Non-pigmented ciliary epithelial cell (primary cell): ENCODE measurements around the gene CLEC12A.
"Not testable (repeated sequence)": the region's sequence is repeated elsewhere in the genome, so short reads cannot be mapped to it uniquely, and the experiment has no call there.

Experiments
- DNase-seq: peaks from one replicate; pipeline ENCODE4 v3.0.0-alpha.2; 2010; ENCODE audit warnings: low read depth

Gene CLEC12A

GRCh38 chr12:9971181-9971580, at the start of gene CLEC12A:
TSS of gene CLEC12A (plus strand) at chr12:9971409. CDS start at chr12:9971597, 188 bp downstream.
- no peak for DNase-seq

GRCh38 chr12:9922429-9922828, 48.8 kb upstream of the CLEC12A start:
- no peak for DNase-seq

- peak; percentile 14 for DNase-seq
Observed at GRCh38 chr12:9925705-9926393, 45.4 kb upstream of the CLEC12A start.

GRCh38 chr12:9926876-9927275, 44.3 kb upstream of the CLEC12A start:
- no peak for DNase-seq

GRCh38 chr12:9928607-9929006, 42.6 kb upstream of the CLEC12A start:
- no peak for DNase-seq

GRCh38 chr12:9931245-9931644, 40.0 kb upstream of the CLEC12A start:
- no peak for DNase-seq

GRCh38 chr12:9932270-9932669, 38.9 kb upstream of the CLEC12A start, which contains the start of gene CLEC2A:
TSS of gene CLEC2A (minus strand) at chr12:9932370. CDS start at chr12:9932329, 41 bp downstream.
- no peak for DNase-seq

GRCh38 chr12:9933958-9934357, 37.3 kb upstream of the CLEC12A start:
- DNase-seq: no peak

- DNase-seq: no peak
Observed at GRCh38 chr12:9935026-9935425, 36.2 kb upstream of the CLEC12A start.

- DNase-seq: no peak
Observed at GRCh38 chr12:9936591-9936990, 34.6 kb upstream of the CLEC12A start.

- DNase-seq: no peak
Observed at GRCh38 chr12:9940375-9940774, 30.8 kb upstream of the CLEC12A start.

- DNase-seq: no peak
Observed at GRCh38 chr12:9941838-9942237, 29.4 kb upstream of the CLEC12A start.

GRCh38 chr12:9943240-9943639, 28.0 kb upstream of the CLEC12A start:
- no peak for DNase-seq

- no peak for DNase-seq
Observed at GRCh38 chr12:9944391-9944790, 26.8 kb upstream of the CLEC12A start.

- DNase-seq: no peak
Observed at GRCh38 chr12:9947674-9948073, 23.5 kb upstream of the CLEC12A start.

- DNase-seq: no peak
Observed at GRCh38 chr12:9948606-9949296, 22.5 kb upstream of the CLEC12A start.

GRCh38 chr12:9951026-9951675, 20.1 kb upstream of the CLEC12A start:
- no peak for DNase-seq

- DNase-seq: not testable (repeated sequence)
Observed at GRCh38 chr12:9952954-9953729, 18.1 kb upstream of the CLEC12A start.

GRCh38 chr12:9957834-9958233, 13.4 kb upstream of the CLEC12A start:
- no peak for DNase-seq

- DNase-seq: no peak
Observed at GRCh38 chr12:9960590-9960989, 10.6 kb upstream of the CLEC12A start.

GRCh38 chr12:9961106-9961505, 10.1 kb upstream of the CLEC12A start:
- DNase-seq: no peak

- no peak for DNase-seq
Observed at GRCh38 chr12:9961901-9962300, 9.3 kb upstream of the CLEC12A start.
